NCI-H748 treated with DMSO at 0.1 percent for 48 hours (cell line): ENCODE measurements around the gene NR2C2.

Source experiments
- DNase-seq: peaks from one replicate; lab custom pipeline; 2025; lab: John Stamatoyannopoulos, UW

Gene NR2C2

DNA sequence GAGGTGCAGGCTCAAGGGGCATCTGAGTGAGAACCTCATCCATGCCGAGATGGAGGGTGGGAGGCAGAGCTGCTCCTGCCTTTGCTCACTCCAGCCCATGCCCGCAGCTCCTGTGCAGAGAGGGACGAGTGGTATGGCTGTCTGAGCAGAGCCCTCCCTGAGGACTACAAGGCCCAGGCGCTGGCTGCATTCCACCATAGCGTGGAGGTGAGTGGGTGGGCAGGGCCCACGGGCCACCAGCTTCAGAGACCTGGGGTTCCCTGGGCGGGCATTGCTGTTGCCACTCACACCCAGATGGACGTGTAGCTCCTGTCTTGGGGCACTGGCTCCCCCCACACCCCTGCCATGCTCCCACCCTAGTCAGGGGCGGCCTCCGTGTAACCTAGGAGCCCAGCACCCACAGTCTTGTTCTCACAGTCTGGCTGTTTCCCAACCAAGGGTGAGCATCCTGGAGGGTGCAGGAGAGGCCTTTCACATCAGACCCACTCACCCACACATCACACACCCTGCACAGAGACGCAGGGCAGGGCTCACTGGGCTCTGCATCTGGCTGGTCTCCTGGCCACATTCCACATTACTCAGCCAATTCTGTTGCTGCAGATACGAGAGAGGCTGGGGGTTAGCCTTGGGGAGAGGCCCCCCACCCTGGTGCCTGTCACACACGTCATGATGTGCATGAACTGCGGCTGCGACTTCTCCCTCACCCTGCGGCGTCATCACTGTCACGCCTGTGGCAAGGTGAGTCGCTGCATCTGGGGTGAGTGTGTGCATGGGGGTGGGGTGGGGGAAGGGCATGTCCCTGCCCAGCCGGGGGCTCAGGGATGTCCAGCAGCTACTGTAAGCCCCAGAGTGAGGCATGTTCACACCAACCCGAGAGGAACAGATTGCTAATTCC lies 25.3 kb upstream of the NR2C2 start:
- no peak for DNase-seq

DNA sequence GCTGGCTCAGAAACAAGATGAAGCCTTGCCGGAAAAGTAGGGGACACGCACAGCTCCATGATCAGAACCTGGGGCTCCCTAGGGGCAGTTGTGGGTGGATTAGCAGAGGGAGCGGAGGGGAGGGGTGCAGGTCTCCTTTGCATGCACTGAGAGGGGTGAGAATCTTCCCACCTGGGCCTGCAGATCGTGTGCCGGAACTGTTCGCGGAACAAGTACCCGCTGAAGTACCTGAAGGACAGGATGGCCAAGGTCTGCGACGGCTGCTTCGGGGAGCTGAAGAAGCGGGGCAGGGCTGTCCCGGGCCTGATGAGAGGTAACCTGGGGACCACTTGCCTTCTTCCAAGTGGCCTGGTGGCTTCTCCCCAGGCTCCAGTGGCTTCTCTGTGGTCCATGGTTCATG lies 24.5 kb upstream of the NR2C2 start:
- no peak for DNase-seq

DNA sequence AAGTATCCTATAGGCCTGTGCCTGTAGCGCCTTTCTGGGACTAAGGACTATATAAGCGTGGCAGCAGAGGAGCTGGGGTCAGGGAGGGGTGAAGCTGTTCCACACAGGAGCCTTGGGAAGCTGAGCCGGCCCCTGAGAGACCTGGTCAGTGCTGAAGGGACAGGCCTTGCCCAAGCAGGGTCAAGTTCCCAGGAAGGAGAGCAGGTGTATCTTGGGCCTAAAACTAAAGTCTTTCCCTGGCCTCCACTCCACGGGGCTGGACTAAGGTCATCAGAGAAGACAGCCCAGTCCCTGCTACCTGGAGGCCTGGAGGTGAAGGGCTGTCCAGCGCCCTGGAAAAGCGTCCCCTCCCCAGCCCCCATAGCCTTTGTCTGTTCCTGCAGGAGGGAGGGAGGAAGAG lies 23.9 kb upstream of the NR2C2 start:
- DNase-seq = no peak

DNA sequence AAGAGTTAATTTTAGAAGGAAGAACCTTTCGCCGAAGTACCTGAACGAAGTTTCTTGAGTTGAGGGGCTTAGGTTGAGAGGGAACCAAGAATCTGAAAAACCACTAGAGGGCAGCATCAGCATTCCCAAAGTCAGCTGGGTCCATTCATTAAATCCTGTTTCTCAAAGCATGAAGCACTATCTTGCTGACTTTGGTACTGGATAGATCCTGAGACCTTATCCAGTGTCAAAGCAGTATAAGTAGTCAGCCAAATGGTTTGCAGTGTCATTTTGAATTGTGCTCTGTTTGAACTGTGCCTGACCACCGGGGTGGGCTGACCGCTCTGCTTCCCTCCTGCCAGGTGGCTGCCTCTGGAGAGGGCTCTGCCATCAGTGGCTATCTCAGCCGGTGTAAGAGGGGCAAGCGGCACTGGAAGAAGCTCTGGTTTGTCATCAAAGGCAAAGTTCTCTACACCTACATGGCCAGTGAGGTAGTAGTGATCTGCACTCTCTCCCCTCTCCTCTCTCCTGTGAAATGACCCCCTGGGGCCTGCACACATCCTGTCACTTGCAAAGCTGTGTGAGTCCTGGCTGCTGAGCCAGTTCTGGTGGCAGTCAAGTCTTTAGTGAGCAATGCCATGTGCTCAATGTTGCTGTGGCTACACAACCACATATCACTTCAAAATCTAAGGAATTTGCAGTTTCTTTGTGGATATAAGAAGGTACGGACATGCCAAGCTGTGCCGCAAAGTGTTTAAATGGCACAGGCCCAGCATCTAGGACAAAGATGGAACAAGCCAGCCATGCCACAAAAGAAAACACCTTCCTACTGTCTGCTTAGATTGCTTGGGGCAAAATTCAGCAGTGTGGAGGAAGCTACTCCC lies 21.4 kb upstream of the NR2C2 start:
- DNase-seq = peak; percentile 32

DNA sequence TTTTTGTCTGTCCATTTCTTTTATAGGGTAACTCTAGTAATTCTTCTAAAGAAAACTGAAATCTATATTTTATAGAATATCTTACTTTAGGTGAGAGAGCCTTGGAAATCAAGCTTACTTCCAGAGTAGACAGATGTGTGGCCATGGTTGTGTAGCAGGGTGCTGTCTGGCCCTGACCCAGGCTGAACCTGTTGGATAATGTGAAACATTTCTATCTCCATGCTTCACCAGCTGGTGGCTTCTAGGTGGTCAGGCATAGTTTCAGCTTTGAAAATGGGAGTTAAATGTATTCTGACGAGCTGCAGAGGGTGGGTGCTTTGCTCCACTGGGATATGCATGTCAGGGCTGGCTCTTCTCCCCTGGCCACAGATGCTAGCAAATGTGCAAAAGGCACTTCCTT lies 20.8 kb upstream of the NR2C2 start:
- DNase-seq = no peak

DNA sequence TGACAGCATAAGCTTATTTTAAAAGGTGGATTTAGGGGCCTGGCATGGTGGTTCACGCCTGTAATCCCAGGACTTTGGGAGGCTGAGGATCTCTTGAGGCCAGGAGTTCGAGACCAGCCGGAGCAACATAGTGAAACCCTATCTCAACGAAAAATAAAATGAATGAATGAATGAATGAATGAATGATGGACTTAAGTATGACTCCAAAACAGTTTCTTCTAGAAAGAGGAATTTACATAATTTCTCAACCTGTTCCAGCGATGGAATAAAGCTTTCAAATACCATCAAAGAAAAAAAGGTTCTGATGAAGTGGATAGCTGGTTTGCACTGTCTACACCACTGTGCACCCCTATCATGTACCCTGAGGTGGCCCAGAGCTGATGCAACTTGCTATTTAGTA lies 20.1 kb upstream of the NR2C2 start:
- no peak for DNase-seq

DNA sequence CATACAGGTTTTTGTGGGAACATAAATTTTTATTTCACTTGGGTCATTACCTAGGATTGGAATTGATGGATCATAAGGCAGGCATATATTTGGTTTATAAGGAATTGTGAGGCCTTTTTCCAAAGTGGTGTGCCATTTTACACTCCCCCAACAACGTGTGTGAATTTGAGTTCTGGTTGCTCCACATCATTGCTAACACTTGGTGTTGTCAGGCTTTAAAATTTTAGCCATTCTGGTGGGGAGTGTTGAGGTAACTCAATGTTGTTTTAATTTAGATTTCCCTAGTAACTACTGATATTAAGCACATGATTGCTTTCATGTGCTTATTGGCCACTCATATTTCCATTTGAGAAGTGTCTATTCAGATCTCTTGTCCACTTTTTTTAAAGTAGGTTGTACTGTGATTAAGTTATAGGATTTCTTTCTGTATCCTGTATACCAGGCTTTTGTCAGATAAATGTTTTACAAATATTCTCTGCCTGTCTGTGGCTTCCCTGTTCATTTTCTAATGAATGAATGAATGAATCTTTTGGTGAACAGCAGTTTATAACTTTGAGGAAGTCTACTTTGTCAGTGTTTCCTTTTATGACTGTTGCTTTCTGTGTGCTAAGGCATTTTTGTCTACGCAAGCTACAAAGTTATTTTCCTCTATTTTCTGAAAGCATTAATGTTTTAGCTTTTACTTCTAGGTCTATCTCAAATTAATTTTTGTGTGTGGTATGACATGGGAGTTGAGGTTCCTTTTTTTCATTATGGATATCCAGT lies 17.9 kb upstream of the NR2C2 start:
- no peak for DNase-seq

DNA sequence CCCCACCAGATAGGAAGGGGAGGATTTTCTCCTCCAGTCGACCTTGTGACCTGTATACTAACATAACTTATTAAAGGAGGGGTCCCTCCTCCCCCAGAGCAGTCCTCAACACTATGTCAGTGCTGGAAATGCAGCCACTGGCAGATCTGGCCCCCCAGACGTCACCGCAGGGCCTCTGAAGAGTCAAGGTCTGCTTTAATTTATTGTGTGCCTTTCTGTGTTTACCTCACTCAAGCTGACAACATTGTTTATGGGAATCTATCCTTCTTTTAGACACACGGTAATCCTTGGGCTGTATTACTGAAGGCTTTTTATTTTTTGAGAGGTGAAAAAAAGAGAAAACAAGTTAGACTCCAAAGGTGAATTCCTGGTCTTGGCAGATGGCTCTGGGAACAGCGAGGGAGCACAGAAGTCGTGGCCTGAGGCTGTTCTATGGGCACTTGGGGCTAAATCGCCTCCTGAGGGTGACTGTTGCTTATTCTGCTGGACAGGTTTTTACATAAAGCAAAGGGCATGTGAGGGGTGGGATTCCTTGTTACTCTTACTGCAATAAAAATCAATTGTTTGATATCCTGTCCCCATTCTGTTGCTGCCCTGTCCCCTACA lies 13.5 kb upstream of the NR2C2 start:
- no peak for DNase-seq

DNA sequence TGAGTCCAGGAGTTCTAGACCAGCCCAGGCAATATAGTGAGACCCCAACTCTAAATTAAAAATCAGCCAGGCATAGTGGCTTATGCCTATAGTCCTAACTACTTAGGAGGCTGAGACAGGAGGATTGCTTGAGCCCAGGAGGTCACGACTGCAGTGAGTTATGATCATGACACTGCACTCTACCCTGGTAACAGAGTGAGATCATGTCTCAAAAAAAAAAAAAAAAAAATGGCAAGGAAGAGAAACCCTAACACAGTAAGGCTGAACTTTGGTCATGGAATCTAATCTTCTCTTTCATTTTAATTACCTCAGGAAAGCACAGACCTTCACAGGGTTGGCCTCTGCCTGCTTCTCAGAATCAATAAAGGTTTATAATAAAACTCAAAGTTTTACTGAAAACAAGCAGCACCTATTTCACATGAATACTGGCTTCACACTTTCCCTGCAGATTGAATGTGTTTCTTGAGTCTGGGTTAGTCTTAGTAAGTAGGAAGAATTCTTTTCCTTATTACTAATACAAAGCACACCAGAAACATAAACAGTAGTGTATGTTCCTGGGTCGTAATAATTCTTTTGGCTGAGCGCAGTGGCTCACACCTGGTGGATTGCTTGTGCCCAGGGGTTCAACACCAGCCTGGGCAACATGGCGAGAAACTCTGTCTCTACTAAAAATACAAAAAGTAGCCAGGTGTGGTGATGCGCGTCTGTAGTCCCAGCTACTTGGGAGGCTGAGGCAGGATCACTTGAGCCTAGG lies 11.6 kb upstream of the NR2C2 start:
- DNase-seq = no peak

DNA sequence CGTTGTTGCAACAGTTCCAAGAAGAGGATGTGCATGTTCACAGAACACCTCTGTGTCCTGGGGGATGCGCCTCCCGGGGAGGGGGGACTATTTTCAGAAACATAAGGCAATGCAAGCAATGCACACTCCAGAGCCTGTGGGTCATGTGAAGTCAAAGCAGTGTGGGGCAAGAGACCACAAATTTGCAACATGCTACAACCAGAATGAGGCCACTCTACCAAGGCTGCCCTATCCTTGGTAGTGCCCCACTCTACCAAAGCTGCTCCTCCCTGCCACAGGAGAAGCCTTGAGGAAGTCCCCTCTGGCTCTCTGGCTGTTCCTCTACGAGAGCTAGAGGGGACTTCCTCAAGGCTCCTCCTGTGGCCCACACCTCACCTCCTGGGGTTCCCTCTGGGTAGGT lies 8.4 kb upstream of the NR2C2 start:
- no peak for DNase-seq

DNA sequence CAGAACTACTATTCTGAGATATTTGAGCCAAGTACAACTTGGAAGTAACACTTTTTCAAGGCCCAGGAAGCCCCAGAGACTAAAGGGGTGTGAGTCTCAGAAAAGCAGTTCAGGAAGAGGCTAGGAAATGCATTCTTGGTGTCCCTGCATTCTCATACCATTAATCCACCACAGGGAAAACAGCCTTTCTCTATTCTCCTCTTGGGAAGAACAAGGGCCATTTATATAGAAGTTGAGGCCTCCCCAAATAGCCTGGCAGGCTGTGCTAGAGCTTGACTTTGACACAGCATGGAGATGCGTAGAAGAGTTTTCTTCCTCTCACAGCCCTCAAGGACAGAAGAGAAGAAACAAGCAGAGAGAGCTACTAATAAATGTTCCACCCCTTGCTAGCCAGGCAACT lies 5.5 kb upstream of the NR2C2 start:
- DNase-seq = no peak

DNA sequence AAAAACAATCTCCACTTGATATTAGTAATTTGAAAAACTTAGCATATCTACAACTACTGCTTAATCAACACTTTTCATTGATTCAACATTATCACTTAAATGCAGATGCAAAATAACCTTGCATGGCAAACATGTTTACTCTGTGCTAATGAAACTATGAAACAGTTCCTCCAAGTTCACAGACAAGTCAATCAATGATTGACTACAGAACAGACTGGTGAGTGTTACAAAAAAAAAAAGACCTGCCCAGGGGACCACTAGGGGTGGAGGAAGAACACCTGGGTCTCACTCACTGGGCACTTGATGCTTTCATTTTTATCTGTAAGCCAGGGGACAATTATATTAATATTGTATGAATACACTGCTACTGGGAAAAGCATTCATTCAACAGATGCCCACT lies 4.3 kb upstream of the NR2C2 start:
- no peak for DNase-seq

DNA sequence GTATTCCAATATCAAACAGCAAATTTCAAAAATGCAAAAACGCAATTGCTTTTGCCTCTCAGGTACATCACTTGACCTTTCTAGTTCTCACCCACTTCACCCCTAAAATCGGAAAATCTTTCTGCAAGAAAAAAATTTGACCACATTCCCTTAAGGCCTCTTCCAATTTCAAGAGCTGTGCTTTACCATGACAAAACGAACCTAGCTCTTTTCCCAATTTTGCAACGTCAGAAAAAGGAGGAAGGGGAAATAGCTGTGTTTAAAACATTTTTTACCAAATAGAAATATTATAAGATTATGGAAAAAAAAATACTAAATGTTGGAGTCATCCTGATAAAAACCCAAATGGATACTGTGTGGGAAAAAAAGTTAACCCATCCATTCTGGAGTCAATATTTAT lies 1.1 kb upstream of the NR2C2 start:
- no peak for DNase-seq

DNA sequence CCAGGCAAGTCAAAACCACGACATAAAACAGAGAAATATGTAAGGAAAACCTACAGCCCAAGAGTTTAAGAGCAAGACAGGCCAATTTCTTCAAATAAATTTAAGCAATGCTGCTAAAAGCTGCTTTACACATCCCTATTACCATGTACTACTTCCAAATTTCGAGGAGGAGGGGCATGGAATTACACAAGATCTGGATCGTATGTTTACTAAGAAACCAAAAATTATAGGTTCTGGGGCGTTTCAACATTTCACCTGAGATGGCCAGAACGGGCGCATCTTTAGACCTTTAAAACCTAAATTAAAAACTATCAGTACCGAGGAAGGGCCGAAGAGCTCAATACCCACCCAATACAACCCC lies 664 bp upstream of the NR2C2 start:
- DNase-seq = no peak

DNA sequence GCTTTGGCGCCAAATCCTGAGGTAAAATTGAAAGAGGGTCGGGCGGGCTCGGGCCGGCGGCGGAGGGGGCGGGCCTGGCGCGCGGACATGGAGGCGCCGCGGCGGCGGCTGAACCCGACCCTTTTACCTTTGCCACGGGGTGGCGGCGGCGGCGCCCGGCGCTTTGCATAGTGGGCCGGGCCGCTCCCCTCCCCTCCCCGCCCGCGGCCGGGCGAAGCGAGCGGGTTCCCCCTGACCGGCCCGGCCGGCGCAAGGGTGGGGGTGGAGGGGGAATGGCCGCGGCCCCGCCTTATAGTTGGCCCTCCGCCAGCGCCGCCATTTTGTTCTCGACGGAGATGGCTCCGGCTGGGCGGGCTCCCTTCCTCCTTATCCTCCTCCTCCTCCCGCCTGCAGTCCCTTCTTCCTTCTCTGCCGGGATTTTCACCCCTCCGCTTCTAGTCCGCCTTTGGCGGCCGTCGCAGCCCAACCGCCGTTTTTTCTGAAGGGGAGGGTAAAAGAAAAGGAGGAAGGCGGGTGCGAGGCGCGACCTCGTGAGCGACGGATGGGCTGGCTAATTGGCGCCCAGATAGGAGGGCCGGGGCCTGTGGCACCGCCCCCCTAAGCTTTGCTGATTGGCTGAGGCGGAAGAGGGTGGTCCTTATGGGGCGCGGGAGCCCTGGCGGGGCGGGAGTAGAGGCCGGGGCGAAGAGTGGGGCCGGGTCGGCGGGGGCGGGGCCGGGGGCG lies 664 bp downstream of the NR2C2 start:
- DNase-seq = peak; percentile 73

DNA sequence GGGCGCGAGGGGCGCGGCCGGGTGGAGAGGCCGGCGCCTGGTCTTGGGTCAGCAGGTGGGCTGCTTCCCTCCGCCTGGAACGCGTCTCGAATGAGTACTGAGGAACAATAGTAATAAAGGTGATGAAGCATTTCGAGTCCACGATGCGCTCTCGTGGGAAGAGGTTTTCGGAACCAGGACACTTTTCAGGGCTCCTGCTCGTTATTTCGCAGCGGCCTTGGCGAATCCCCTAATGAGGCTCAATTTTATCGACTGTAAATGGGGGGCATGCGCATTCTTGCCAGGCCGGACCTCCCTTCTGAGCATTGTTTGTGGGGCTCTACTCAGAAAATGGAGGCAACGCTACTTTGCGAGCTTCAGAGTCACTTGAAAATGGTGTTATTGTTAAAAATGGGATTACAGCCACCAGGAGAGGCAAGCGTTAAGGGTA lies 1.2 kb downstream of the NR2C2 start:
- DNase-seq = no peak

DNA sequence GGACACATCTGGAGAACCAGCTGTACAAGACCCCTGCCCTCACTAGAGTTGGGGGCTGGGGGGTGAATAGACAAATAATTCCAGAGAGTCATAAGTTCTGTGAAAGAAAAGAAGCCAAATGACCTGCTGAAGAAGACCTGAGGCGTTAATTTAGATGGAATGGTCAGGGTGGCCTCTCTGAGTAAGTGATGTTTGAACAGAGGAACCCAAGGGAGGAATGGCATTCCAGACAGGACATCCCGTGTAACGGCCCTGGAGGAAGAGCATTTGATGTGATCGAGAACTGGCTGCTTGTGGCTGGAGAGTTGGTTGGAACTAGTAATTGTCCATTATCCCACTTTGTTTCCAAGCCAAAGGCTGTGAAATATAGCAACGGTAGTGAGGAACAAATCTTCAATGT lies 1.7 kb downstream of the NR2C2 start:
- DNase-seq = no peak

DNA sequence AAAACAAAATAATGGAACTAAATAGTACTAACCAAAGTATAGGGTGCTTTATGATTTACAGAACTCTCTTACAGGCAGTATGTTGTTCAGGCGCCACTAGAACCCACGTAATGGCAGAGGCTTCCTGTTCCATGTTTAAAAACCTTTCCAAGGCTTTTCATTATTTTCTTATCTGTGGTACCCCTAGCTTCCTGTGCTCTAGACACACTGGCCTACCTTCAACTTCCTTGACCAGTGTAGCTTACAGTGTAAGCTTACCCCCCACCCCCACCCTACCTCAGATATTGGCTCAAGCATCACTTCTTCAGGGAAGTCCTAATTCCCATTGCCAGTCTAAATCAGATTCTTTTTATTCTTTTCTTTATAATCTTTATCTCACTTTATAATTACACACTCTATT lies 2.9 kb downstream of the NR2C2 start:
- DNase-seq = no peak

DNA sequence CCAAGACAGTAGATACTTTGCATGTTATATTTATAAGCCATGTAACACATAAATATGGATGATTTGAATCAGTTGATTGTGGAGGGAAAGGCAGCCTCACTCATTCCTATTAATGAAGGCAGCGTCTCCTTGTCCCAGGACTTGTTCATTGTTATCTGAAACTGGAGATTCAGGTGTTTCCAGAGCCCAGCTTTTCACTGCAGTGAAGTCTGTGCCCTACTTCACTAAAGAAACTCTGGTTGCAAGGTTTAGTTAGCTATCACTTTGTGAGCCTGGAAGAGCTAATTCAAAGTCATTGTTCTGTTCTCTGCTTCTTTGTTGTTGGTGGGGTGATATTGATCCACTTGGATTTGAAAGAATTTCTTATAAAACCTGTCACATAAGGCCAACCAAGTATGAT lies 9.8 kb downstream of the NR2C2 start:
- DNase-seq = no peak

DNA sequence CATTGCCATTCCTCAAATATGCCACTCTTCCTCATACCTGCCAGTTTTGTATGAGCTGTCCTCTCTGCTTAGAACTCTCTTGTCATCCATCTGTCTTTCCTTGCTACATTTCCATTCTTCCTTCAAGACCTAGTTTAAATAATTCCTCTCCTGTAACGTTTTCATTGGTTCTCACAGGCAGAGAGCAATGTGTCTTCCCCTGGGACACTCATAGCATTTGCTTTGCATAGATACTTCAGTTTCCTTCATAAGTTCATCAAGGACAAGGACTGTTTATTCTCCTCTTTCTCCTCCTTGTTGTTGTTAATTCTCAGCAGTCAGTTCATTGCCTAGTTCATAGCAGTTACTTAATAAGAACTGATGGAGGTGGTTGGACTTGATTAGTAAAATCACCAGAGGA lies 10.5 kb downstream of the NR2C2 start:
- no peak for DNase-seq
